Stomach (tissue), 9 donors: Measurements from ENCODE around the gene TBL1XR1. TPM values are rescaled to one million over a fixed set of nuclear protein-coding genes. Genes with fewer than 3 reads are reported as not detected.

ENCODE experiments used
- DNase-seq, 2 donors: peaks; one replicate each; pipeline versions ENCODE4 v3.0.0 to v3.0.0-alpha.2; 2013 to 2019
- H3K27ac ChIP-seq, 5 donors: fragments of 200-600 bp in 4 of 5; sonication (generic) in 4 of 5; one replicate each; pipeline ENCODE4 v1.5.1; 2013 to 2019; ENCODE audit warnings: mild to moderate bottlenecking in 1 of 5, moderate library complexity in 1 of 5
- H3K27me3 ChIP-seq, 3 donors: fragments of 200-600 bp; sonication (generic); one replicate each; pipeline ENCODE4 v1.5.1; 2017 to 2019; ENCODE audit warnings: mixed run types in 1 of 3
- H3K36me3 ChIP-seq, 4 donors: fragments of 200-600 bp; sonication (generic); 1 replicate in 3 of 4; 2 replicates in 1 of 4; pipeline ENCODE4 v1.5.1; 2016 to 2019
- H3K4me1 ChIP-seq, 4 donors: fragments of 200-600 bp; sonication (generic); one replicate each; pipeline ENCODE4 v1.5.1; 2016 to 2019
- H3K4me3 ChIP-seq, 4 donors: fragments of 200-600 bp; sonication (generic) in 3 of 4; one replicate each; pipeline ENCODE4 v1.5.1; 2016 to 2019; ENCODE audit warnings: mild to moderate bottlenecking in 1 of 4
- H3K9me3 ChIP-seq, 4 donors: fragments of 200-600 bp; sonication (generic); one replicate each; pipeline ENCODE4 v1.5.1; 2016 to 2019
- EP300 ChIP-seq: sonication (generic); formaldehyde crosslinking; IDR thresholded peaks from one replicate; pipeline ENCODE4 v1.6.1; 2017; ENCODE audit warnings: antibody characterized with exemption
- POLR2A ChIP-seq, 4 donors: fragments of 450-650 bp; IDR thresholded peaks; one replicate each; pipeline ENCODE4 v1.6.1; 2016; ENCODE audit warnings: antibody characterized with exemption in 4 of 4, control low read depth in 2 of 4, mild to moderate bottlenecking in 1 of 4, moderate library complexity in 1 of 4
- POLR2AphosphoS5 ChIP-seq, 3 donors: sonication (generic); formaldehyde crosslinking; IDR thresholded peaks; one replicate each; pipeline ENCODE4 v1.6.1; 2016; ENCODE audit warnings: antibody characterized with exemption in 3 of 3
- WGBS, 5 donors: extraction: QIAGEN DNeasy Blood & Tissue Kit in 3 of 5; methylation state at CpG; one replicate each; pipeline versions ENCODE4 v1.1.5 to v1.1.7; 2013 to 2018; 5-methylcytosine and 5-hydroxymethylcytosine counted together
- intact Hi-C: fragments of 100-400 bp; cut with DNase I; formaldehyde crosslinking; loops from one replicate; pipeline ENCODE4 v1.15.1; 2023; ENCODE audit warnings: low total_unique reads
- polyA plus RNA-seq, 3 donors: library from polyadenylated mRNA; stranded (reverse); fragments of 200-250 nt; gene quantifications; one replicate each; pipeline ENCODE4 v1.2.3, GENCODE V29; 2013
- total RNA-seq, 5 donors: library from RNA; depleted of rRNA; stranded (reverse); fragments of >200 nt; gene quantifications; one replicate each; pipeline versions ENCODE4 v1.1.0 to v1.2.3, GENCODE V29; 2014 to 2016
- TF ChIP-seq, protein P1 (sequence below), 7 experiments: fragments of 450-650 bp in 4 of 7; fragments of 200-600 bp in 3 of 7; sonication (generic) in 3 of 7; IDR thresholded peaks; one replicate each; pipeline ENCODE4 v1.5.1; 2016 to 2019; ENCODE audit warnings: antibody characterized with exemption in 7 of 7, control low read depth in 2 of 7, mild to moderate bottlenecking in 1 of 7
- donor health status: healthy with polysubstance abuse.
- donor health status: Bipolar disorder and iron deficiency.
- donor health status: healthy.

The TBL1XR1 gene
- total and polyA plus RNA-seq, 8 donors: 11.6 to 217 (median 41.1) TPM

GRCh38 chr3:176994891-176995781, 202.1 kb downstream of the TBL1XR1 start:
- TF ChIP-seq EP300 (no peak), POLR2A (IDR thresholded peaks at IDR 0.05) (no peak), POLR2AphosphoS5 (IDR thresholded peaks at IDR 0.05) (no peak)
- TF ChIP-seq, protein P1, sequence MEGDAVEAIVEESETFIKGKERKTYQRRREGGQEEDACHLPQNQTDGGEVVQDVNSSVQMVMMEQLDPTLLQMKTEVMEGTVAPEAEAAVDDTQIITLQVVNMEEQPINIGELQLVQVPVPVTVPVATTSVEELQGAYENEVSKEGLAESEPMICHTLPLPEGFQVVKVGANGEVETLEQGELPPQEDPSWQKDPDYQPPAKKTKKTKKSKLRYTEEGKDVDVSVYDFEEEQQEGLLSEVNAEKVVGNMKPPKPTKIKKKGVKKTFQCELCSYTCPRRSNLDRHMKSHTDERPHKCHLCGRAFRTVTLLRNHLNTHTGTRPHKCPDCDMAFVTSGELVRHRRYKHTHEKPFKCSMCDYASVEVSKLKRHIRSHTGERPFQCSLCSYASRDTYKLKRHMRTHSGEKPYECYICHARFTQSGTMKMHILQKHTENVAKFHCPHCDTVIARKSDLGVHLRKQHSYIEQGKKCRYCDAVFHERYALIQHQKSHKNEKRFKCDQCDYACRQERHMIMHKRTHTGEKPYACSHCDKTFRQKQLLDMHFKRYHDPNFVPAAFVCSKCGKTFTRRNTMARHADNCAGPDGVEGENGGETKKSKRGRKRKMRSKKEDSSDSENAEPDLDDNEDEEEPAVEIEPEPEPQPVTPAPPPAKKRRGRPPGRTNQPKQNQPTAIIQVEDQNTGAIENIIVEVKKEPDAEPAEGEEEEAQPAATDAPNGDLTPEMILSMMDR (IDR thresholded peaks at IDR 0.05): no peak
- no peaks in the 10 kb centered on the region for H3K27me3 ChIP-seq
- H3K4me1 ChIP-seq: no peaks in the 10 kb centered on the region
- no peak for DNase-seq
- intact Hi-C loops: no loop called here
- H3K36me3 ChIP-seq: no peaks in the 10 kb centered on the region
- no peak overlapping the region for H3K4me3 ChIP-seq
- H3K9me3 ChIP-seq: peaks cover 0 to 9% (median 4%) of the 10 kb centered on the region in 4 donors
- 89 to 94% (median 89%) methylated on average over 4 of the region's 4 CpGs for WGBS, 5 donors
- H3K27ac ChIP-seq: no peak overlapping the region

DNA sequence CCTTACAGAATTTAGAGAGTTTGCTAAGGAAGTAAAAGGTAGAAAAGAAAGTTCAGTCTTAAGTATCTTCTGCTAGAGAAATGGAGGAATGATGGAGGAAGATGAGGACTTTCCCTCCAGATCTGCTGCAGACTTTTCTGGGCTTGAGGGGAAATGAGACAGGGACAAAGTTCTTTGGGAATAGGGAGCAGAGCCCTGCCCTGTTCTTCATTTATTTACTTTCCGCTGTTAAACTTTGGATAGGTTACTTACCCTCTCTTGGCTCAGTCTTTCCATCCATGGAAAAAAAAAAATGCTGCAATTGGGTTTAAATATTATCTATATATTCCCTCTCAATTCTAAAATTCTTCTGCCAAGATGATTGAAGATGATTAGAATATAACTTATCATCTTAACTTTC, 202.9 kb downstream of the TBL1XR1 start:
- WGBS, 5 donors: 88 to 100% (median 93%) methylated on average over 1 of the region's 1 CpG
- Histone ChIP-seq H3K36me3 (no peaks in the 10 kb centered on the region), H3K4me3 (no peak overlapping the region), H3K9me3 (peaks cover 0 to 8% (median 3%) of the 10 kb centered on the region in 4 donors), H3K27ac (no peak overlapping the region), H3K27me3 (no peaks in the 10 kb centered on the region), H3K4me1 (no peaks in the 10 kb centered on the region)
- no peak for TF ChIP-seq EP300
- no peak for TF ChIP-seq POLR2AphosphoS5 (IDR thresholded peaks at IDR 0.05)
- TF ChIP-seq POLR2A (IDR thresholded peaks at IDR 0.05): no peak
- TF ChIP-seq, protein P1 (IDR thresholded peaks at IDR 0.05): no peak
- DNase-seq: no peak
- intact Hi-C loops: no loop called here

- H3K4me1 ChIP-seq: no peaks in the 10 kb centered on the region
Observed at GRCh38 chr3:176992978-176993377, 204.3 kb downstream of the TBL1XR1 start.

GRCh38 chr3:176992565-176992964, 204.7 kb downstream of the TBL1XR1 start:
- TF ChIP-seq EP300 (no peak), POLR2A (IDR thresholded peaks at IDR 0.05) (no peak), POLR2AphosphoS5 (IDR thresholded peaks at IDR 0.05) (no peak)
- TF ChIP-seq, protein P1 (IDR thresholded peaks at IDR 0.05): no peak
- no peak overlapping the region for H3K27ac ChIP-seq
- H3K4me1 ChIP-seq: no peaks in the 10 kb centered on the region
- no peak for DNase-seq
- intact Hi-C loops: no loop called here
- WGBS, 5 donors: 93 to 98% (median 95%) methylated on average over 11 of the region's 11 CpGs
- no peaks in the 10 kb centered on the region for H3K27me3 ChIP-seq
- no peaks in the 10 kb centered on the region for H3K36me3 ChIP-seq
- peaks cover 0 to 8% (median 3%) of the 10 kb centered on the region in 4 donors for H3K9me3 ChIP-seq
- no peak overlapping the region for H3K4me3 ChIP-seq

More at GRCh38 chr3:176992978-176993377, 204.3 kb downstream of the TBL1XR1 start:
- Histone ChIP-seq H3K27ac (no peak overlapping the region), H3K27me3 (no peaks in the 10 kb centered on the region), H3K36me3 (no peaks in the 10 kb centered on the region), H3K9me3 (peaks cover 0 to 8% (median 3%) of the 10 kb centered on the region in 4 donors), H3K4me3 (no peak overlapping the region)
- TF ChIP-seq, protein P1 (IDR thresholded peaks at IDR 0.05): no peak
- TF ChIP-seq POLR2AphosphoS5 (IDR thresholded peaks at IDR 0.05): no peak
- no peak for TF ChIP-seq EP300
- TF ChIP-seq POLR2A (IDR thresholded peaks at IDR 0.05): no peak
- intact Hi-C loops: no loop called here
- WGBS, 5 donors: 80 to 88% (median 86%) methylated on average over 3 of the region's 3 CpGs
- DNase-seq: no peak
